ENCODE results near the gene NFIC.
"Not testable (repeated sequence)": the region's sequence is repeated elsewhere in the genome, so short reads cannot be mapped to it uniquely, and the experiment has no call there.

The NFIC gene

GRCh38 chr19:3401004-3401768 lies 34.8 kb downstream of the NFIC start:
- no peak for DNase-seq

- no peak for DNase-seq
These were observed 36.5 kb downstream of the NFIC start for GRCh38 chr19:3402631-3403443.

DNA sequence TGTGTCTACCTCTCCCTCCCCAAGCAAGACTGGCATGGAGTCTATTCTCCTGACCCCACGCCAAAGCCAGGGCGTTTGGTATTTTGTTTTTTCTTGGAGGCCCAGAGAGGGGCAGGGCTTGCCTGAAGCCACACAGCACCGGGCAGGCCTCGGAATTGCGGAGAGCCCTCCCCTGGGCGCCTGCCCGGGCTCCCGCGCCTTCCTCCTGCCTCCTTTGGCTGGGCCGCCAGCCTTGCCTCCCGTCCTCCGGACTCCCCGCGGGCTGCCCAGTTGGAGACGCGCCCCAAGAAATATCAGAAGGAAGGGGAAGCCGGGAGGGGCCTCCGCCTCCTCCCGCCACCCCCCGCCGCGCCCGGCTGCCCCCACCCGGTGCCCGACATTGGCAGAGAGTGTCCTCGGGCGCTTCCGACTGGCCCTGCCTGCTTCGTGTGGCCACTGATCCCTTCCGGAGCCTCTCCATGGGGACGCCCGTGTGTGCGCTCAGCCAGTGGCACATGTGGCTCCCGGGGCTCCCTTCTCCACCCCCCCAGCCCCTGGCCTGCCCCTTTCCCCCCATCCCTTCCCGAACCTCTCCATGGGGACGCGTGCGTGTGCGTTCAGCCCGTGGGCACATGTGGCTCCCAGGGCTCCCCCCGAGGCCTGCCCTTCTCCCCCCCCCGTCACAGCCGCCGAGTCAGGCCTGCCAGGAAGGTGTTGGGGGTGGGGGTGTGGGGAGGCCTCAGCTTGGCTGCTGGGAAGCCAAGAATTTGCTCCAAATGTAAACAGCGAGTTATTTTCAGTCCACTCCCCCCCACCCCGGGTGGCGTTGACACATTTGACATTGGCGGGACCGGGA lies 37.3 kb downstream of the NFIC start:
- DNase-seq = no peak

DNA sequence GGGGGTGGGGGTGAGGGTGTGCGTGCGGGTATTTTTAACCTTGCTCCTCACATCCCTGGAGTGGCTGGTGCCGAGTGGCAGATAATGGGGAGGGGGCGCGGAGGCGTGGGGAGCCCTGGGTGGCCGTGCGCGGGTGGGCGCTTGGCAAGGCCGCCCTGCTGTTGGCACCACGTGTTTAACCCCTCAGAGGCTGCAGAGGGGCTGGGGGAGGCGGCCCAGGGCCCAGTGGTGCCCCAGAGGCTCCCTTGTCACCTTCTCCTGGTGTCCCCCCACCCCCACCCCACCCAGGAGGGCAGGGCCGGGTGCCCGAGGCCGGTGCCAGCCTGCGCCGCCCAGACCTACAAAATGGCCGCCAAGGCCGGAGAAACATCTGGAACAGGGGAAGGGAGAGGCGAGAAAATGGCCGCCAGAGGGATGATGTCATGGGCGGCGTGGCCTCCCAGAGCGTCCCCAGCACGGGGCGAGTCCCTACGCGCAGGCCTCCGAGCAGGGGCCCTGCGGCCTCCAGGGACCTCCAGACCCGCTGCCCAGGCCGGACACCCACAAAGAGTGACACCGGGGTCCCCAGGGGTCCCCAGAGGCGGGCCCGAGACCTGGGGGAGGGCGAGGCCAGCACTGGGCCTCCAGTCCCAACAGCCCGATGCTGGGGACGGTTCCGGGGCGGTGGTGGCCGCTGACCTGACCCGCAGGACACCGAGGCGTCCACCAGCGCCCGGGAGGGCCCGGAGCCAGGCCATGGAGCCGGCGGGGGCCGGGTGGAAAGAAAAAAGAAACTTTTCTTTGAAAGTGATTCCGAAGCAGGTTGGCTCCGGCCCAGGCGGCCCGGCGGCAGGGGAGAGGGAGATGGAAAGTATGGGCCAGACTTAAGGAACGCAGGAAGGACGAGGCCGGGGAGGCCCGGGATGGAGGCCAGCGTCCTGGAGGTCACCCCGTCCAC lies 38.2 kb downstream of the NFIC start:
- DNase-seq = no peak

GRCh38 chr19:3405261-3405653 lies 38.9 kb downstream of the NFIC start:
- no peak for DNase-seq

GRCh38 chr19:3406571-3407111 lies 40.3 kb downstream of the NFIC start:
- DNase-seq = no peak

DNA sequence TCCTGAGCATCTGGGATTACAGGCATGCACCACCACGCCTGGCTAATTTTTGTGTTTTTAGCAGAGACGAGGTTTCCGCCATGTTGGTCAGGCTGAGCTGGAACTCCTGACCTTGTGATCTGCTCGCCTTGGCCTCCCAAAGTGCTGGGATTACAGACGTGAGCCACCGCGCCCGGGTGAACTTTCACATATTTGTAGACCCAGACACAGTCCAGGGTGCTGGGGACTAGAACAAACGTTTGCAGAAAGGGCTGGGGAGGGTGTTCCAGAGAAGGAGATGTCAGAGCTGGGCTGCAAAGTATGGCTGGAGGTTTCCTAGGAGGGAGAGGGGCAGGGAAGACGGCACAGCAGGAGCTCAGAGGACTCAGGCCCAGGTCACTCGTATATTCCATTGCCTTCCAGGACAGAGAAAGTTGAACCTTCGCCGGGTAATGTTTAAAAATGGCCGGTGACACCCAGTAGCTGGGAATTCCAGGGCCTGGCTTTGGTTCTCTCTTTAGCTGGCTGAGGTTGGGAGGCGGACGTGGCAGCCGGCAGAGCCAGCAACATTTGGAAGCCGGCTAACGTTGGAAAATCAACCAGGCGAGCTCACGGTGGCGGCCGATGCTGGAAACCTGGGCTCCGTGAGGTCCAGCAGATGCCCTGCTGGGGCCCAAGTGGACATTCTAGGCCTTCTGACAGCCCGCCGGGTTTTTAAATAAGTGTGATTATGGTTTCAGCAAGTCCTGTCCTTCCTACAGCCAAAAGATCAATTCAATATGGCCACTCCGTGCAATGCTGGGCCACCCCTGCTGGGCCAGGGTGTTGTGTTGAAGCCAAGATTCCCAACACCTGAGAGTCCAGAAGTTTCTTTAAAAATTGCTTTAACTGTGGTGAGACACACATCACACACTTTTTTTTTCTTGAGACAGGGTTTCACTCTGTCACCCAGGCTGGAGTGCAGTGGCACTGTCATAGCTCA lies 41.5 kb downstream of the NFIC start:
- DNase-seq = no peak

DNA sequence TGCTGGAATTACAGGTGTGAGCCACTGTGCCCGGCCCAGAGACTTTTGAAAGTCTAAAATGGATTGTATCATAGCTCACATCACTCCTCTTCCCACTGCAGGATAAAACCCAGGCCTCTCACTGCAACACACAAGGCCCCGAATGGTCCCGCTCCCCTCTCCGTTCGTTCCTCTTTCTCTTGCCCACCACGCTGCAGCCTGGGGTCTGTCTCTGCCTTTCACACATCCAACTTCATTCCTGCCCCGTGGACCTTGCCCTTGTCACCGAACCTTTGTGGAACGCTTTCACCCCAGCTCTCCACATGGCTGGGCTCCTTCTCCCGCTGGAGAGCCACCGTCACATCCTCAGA lies 42.6 kb downstream of the NFIC start:
- DNase-seq = no peak

DNA sequence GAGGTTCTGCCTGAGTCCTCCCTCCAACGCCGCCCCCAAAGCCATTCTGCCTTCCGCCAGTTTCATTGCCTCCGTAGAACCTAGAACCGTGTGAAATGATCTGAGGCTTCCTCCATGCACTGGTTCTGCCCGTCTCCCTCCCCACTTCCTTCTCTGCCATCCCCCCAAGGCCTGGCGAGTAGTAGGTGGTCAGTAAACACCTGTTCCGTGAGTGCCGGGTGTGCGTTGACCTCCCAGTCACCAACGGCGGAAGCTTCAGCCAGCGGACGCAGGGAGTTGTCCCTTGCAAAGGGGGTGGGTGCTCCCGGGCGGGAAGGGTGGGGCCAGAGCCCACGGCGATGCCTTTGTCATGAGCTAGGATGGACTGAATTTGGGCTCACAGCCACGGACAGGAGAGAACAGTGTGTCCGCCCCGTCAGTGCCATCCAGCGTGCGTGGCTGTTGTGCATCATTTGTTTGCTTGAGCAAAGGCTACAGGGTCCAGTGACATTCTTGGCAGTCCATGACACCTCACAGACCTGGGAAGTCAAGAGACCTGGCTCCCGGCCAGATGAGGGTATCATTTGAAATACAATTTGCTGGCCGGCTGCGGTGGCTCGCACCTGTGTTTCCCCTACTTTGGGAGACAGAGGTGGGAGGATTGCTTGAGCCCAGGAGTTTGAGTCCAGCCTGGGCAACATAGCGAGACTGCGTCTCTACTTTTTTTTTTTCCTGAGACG lies 43.1 kb downstream of the NFIC start:
- DNase-seq = no peak

DNA sequence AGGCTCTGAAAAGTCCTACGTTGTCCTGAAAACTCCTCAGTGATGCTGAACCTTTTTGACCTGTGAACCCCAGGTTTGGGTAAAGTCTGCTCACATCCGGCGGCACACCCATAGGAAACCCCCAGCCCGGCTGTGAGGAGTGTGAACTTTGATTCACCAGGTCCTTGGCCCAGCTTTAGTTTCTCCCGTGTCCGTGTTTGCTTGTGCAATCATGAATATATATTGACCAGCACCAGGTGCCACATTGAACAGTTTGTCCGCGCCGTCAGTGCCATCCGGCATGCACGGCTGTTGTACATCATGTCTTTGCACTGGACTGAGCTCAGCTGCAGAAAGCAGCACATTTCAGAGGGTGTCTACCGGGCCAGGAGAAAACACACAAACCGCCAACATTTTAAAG lies 45.3 kb downstream of the NFIC start:
- no peak for DNase-seq

GRCh38 chr19:3412066-3412465 lies 45.7 kb downstream of the NFIC start:
- no peak for DNase-seq

DNA sequence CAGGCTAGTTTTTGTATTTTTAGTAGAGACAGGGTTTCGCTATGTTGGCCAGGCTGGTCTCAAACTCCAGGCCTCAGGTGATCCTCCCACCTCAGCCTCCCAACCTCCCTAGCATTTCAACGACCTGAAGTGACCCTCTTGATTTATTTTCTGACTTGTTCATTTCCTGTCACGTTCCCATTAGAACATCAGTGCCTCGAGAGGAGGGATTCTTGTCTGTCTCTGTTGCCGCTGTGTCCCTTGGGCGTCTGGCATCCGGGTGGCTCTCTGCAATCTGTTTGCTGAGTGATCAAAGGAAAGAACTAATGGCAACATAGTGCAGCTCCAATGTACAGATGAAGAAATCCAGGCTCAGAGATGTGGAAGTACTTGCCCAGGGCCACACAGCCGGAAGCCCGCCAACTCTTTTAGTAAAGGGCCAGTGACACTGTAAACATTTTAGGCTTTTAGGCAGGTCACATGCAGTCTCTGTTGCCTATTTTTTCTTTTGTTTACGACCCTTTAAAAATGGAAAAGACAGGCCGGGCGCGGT lies 47.5 kb downstream of the NFIC start:
- peak; percentile 41 for DNase-seq

DNA sequence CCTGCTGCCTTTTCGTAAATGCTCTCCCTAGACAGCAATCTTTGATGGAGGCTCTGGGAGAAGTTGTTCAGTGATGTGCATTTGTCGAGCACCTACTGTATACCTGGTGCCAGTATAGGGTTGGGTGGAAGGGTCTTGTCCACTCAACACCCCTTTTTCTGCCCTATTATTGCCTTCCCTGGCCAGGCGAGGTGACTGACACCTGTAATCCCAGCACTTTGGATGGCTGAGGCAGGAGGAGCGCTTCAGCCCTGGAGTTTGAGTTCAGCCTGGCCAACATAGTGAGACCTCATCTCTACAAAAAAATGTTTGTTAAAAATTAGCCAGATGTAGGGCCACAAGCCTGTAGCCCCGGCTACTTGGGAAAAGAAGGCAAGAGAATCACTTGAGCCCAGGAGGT lies 49.3 kb downstream of the NFIC start:
- no peak for DNase-seq

- DNase-seq = no peak
These were observed 53.9 kb downstream of the NFIC start for GRCh38 chr19:3420244-3420755.

DNA sequence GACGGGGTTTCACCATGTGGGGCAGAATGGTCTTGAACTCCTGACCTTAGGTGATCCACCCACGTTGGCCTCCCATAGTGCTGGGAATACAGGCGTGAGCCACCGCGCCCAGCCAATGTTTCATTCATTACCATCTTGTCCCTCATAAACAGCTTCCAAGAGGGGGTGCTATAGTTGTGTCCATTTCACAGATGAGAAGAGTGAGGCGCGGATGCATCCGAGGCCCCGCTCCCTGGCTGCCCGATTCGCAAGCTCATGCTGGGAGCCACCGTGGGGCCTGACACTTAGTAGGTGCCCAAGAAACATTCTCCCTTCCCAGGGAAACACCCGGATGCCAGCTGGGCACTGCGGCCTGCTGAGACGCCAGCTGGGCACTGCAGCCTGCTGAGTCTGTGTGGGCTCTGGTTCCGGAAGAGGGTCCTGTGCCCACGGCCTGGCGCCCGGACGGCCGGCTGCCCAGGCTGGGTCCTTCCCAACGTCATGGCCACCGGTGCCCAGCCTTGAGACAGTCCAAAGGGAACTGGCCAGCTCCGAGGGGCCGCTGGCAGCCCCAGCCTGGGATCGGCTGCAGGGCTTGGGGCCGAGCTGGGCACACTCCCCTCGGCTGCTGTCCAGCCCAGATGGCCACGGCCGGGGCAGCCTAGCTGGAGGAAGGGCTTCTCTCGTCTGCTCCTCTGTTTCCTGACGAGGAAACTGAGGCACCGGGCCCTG lies 54.7 kb downstream of the NFIC start:
- DNase-seq = no peak

DNA sequence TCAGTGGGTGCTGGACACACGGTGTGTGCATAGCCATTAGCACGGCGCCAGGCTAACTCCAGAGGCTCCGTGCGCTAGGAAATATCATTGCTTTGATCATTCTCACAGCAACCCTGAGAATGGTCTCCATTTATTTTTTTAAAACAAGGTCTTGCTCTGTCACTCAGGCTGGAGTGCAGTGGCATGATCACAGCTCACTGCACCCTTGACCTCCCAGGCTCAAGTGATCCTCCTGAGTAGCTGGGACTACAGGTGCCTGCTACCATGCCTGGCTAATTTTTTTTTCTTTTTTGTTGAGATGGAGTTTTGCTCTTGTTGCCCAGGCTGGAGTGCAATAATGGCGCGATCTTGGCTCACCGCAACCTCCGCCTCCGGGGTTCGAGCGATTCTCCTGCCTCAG lies 55.3 kb downstream of the NFIC start:
- not testable (repeated sequence) for DNase-seq

DNA sequence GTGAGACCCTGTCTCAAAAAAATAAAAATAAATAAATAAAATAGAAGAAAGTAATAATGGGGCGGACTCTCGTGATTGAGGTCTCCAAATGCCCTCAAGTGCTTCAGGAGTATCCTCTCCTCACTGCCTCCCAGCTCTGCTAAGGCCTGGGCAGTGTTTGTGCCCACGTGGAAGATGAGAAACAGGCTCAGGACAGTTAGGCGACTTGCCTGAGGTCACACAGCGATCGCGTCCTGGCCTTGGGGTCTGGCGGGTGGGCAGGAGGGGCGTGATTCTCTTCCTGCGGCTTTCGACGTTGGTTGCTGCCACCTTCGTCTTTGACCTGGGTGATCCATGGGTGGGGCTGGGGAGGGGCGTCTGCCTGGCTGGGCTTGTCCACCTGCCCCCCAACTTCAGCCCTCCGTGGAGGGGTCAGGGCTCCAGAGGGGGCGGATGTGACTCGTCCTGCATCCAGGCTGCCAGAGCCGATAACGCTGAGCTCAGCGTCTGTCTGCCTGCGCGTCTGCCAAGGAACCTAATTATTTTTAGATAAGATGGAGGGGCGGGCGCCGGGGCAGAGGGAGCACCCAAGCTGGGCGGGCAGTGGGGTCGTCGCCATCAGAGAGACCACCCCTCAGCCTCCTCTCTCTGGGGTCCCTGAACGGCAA lies 56.9 kb downstream of the NFIC start:
- DNase-seq = no peak

DNA sequence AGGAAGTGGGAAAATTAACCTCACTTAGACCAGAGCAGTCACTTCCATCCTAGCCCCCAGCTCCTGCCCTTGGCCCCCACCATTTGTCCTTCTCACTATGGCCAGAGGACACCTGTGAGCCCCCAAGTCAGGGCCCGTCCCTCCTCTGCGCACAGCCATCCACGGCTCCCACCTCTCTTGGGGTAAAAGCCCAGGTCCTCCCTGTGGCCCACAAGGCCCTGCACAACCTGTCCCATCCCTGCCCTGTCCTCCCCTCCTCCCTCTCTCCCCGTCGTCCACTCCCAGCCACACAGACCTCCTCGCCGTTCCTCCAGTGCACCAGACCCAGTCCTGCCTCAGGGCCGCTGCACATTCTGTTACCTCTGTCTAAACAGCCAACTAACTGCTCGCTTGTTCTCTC lies 60.0 kb downstream of the NFIC start:
- no peak for DNase-seq

GRCh38 chr19:3430366-3430680 lies 63.9 kb downstream of the NFIC start:
- DNase-seq = not testable (repeated sequence)

Measured in NCI-H774 (cell line).